CD4-positive, alpha-beta T cell (primary cell): ENCODE measurements around the gene KDM8. TPM values are rescaled to one million over a fixed set of nuclear protein-coding genes. Genes with fewer than 3 reads are reported as not detected.

Experiments
- ATAC-seq: fragments of 200-7000 bp; cut with Tn5 transposase; one replicate; pipeline ENCODE4 v1.10.0; 2022; ENCODE audit warnings: mild to moderate bottlenecking; ENCODE audit not compliant: poor library complexity
- CTCF ChIA-PET: fragments of 350-600 bp; sonication (Branson Sonifier 250); formaldehyde crosslinking; loops from one replicate; lab custom pipeline; 2021; ENCODE audit warnings: antibody characterized with exemption, inconsistent platforms; lab: Charles Lee
- POLR2A ChIA-PET: fragments of 350-600 bp; sonication (Branson Sonifier 250); formaldehyde crosslinking; loops from one replicate; lab custom pipeline; 2021; ENCODE audit warnings: antibody characterized with exemption, inconsistent platforms; lab: Charles Lee
- DNase-seq, 14 experiments: peaks; one replicate each; pipeline ENCODE4 v3.0.0-alpha.2; 2013 to 2020; ENCODE audit warnings: mixed read lengths in 2 of 14
- H3K27ac ChIP-seq, 2 donors: one replicate each; pipeline versions ENCODE4 v1.5.1 to v1.7.0; 2013; ENCODE audit warnings: low read length in 2 of 2, low read depth in 1 of 2, mild to moderate bottlenecking in 1 of 2
- H3K27me3 ChIP-seq, 2 experiments: 1 replicate in 1 of 2; 2 replicates in 1 of 2; pipeline versions ENCODE4 v1.6.1 to v1.7.0; 2013; ENCODE audit warnings: low read length in 2 of 2, control low read depth in 1 of 2, mild to moderate bottlenecking in 1 of 2, moderate library complexity in 1 of 2; ENCODE audit not compliant: insufficient read depth in 2 of 2, control insufficient read depth in 1 of 2
- H3K36me3 ChIP-seq: one replicate; pipeline ENCODE4 v1.6.1; 2013; ENCODE audit warnings: low read length, control low read depth; ENCODE audit not compliant: insufficient read depth
- H3K4me1 ChIP-seq: one replicate; pipeline ENCODE4 v1.6.1; 2013; ENCODE audit warnings: low read length, control low read depth; ENCODE audit not compliant: insufficient read depth
- H3K4me3 ChIP-seq: one replicate; pipeline ENCODE4 v1.5.1; 2013; ENCODE audit warnings: mild to moderate bottlenecking, low read length, moderate library complexity
- H3K9me3 ChIP-seq, 2 experiments: 1 replicate in 1 of 2; 2 replicates in 1 of 2; pipeline versions ENCODE4 v1.6.1 to v1.7.0; 2013; ENCODE audit warnings: low read length in 2 of 2, mild to moderate bottlenecking in 2 of 2, control low read depth in 1 of 2, moderate library complexity in 1 of 2; ENCODE audit not compliant: control insufficient read depth in 1 of 2, insufficient read depth in 1 of 2
- H3K27ac Mint-ChIP-seq: one replicate; pipeline ENCODE4 v1.8.0; 2020; ENCODE audit warnings: mixed read lengths
- H3K27me3 Mint-ChIP-seq: one replicate; pipeline ENCODE4 v1.8.0; 2021; ENCODE audit warnings: mixed read lengths
- H3K36me3 Mint-ChIP-seq: one replicate; pipeline ENCODE4 v1.8.0; 2021; ENCODE audit warnings: low read depth, mixed read lengths
- H3K4me1 Mint-ChIP-seq: one replicate; pipeline ENCODE4 v1.8.0; 2021; ENCODE audit warnings: low read depth, mixed read lengths
- H3K4me3 Mint-ChIP-seq: one replicate; pipeline ENCODE4 v1.8.0; 2020; ENCODE audit warnings: mild to moderate bottlenecking, mixed read lengths
- H3K9me3 Mint-ChIP-seq: one replicate; pipeline ENCODE4 v1.8.0; 2020; ENCODE audit warnings: mixed read lengths
- intact Hi-C, 2 experiments: fragments of 100-400 bp; cut with DNase I in 1 of 2; cut with micrococcal nuclease in 1 of 2; formaldehyde crosslinking; loops; one replicate each; pipeline versions ENCODE4 v1.15.1 to v1.9.0; 2023 to 2025; cut with DNase I, micrococcal nuclease
- total RNA-seq, 174 experiments: library from RNA in 2 of 174; stranded (reverse) in 2 of 174; gene quantifications; one replicate each; pipeline ENCODE4 v1.2.3 and lab custom pipeline; 2021 to 2026
- TF ChIP-seq, protein P1 (sequence below): fragments of 200-600 bp; IDR thresholded peaks from one replicate; pipeline ENCODE4 v1.8.0; 2022; ENCODE audit warnings: antibody characterized with exemption, mild to moderate bottlenecking

Gene KDM8
- total RNA-seq, 2 experiments from 2014 or later: 15.1 to 17.3 TPM

DNA sequence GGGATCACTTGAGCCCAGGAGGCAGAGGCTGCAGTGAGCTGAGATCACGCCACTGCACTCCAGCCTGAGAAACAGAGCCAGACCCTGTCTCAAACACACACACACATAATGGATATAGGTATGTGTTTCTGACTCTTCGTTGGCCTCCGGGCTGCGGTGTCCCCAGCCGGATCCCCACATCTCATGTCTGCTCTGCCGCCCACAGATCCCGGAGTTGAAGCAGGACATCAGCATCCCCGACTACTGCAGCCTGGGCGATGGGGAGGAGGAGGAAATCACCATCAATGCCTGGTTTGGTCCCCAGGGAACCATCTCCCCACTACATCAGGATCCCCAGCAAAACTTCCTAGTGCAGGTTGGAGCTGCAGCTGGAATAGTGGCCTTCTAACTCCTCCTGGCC is 15.4 kb downstream of the KDM8 start:
- intact Hi-C loops: no loop called here
- no peak overlapping the region for H3K27ac Mint-ChIP-seq
- no peaks in the 10 kb centered on the region for H3K27me3 Mint-ChIP-seq
- no peak overlapping the region for H3K4me3 ChIP-seq
- peaks cover 63% of the 10 kb centered on the region for H3K36me3 ChIP-seq
- H3K9me3 Mint-ChIP-seq: no peaks in the 10 kb centered on the region
- no peak for DNase-seq
- H3K4me3 Mint-ChIP-seq: no peak overlapping the region
- H3K27ac ChIP-seq: no peak overlapping the region
- H3K36me3 Mint-ChIP-seq: peaks cover 43% of the 10 kb centered on the region
- no peaks in the 10 kb centered on the region for H3K27me3 ChIP-seq
- ATAC-seq: no peak
- no peaks in the 10 kb centered on the region for H3K9me3 ChIP-seq
- H3K4me1 Mint-ChIP-seq: peaks cover 5% of the 10 kb centered on the region
- TF ChIP-seq, protein P1, sequence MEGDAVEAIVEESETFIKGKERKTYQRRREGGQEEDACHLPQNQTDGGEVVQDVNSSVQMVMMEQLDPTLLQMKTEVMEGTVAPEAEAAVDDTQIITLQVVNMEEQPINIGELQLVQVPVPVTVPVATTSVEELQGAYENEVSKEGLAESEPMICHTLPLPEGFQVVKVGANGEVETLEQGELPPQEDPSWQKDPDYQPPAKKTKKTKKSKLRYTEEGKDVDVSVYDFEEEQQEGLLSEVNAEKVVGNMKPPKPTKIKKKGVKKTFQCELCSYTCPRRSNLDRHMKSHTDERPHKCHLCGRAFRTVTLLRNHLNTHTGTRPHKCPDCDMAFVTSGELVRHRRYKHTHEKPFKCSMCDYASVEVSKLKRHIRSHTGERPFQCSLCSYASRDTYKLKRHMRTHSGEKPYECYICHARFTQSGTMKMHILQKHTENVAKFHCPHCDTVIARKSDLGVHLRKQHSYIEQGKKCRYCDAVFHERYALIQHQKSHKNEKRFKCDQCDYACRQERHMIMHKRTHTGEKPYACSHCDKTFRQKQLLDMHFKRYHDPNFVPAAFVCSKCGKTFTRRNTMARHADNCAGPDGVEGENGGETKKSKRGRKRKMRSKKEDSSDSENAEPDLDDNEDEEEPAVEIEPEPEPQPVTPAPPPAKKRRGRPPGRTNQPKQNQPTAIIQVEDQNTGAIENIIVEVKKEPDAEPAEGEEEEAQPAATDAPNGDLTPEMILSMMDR: no peak
- POLR2A ChIA-PET: no interaction called here
- H3K4me1 ChIP-seq: no peaks in the 10 kb centered on the region
- CTCF ChIA-PET: interaction anchor here (1.3 to 1.6 kb wide), 2 partner anchors 39 to 149 kb away, joined by 3 to 4 read pairs; no protein-coding TSS in a partner anchor

GRCh38 chr16:27219161-27219560 is 15.8 kb downstream of the KDM8 start:
- Histone ChIP-seq H3K4me1 (no peaks in the 10 kb centered on the region), H3K27me3 (no peaks in the 10 kb centered on the region), H3K27ac (no peak overlapping the region), H3K9me3 (no peaks in the 10 kb centered on the region), H3K36me3 (peaks cover 65% of the 10 kb centered on the region), H3K4me3 (no peak overlapping the region)
- intact Hi-C loops: no loop called here
- Mint-ChIP-seq H3K27me3 (no peaks in the 10 kb centered on the region), H3K4me3 (no peak overlapping the region), H3K4me1 (peaks cover 5% of the 10 kb centered on the region), H3K27ac (no peak overlapping the region), H3K36me3 (peaks cover 43% of the 10 kb centered on the region), H3K9me3 (no peaks in the 10 kb centered on the region)
- no peak for ATAC-seq
- DNase-seq: no peak
- TF ChIP-seq, protein P1: no peak
- CTCF ChIA-PET: interaction anchor here (1.3 to 1.6 kb wide), 2 partner anchors 40 to 149 kb away, joined by 3 to 4 read pairs; no protein-coding TSS in a partner anchor
- POLR2A ChIA-PET: interaction anchor here (0.9 kb wide), 1 partner anchor 10 kb away, joined by 4 read pairs; no protein-coding TSS in a partner anchor

DNA sequence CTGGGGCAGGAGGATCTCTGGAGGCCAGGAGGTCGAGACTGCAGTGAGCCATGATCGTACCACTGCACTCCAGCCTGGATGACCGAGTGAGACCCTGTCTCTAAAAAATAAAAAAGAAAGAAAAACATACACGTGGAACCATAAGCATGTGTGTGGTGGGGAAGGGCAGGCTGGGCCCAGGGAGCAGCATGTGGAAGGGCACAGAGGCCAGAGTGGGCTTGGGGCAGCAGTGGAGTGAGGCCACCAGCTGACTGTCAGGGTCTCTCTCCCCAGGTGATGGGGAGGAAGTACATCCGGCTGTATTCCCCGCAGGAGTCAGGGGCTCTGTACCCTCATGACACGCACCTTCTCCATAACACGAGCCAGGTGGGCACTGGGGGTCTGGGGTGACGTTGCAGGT is 16.8 kb downstream of the KDM8 start:
- no peak overlapping the region for H3K27ac Mint-ChIP-seq
- Histone ChIP-seq H3K9me3 (no peaks in the 10 kb centered on the region), H3K27ac (no peak overlapping the region), H3K27me3 (no peaks in the 10 kb centered on the region), H3K4me1 (peaks cover under 1% of the 10 kb centered on the region), H3K4me3 (no peak overlapping the region), H3K36me3 (peaks cover 59% of the 10 kb centered on the region)
- H3K9me3 Mint-ChIP-seq: no peaks in the 10 kb centered on the region
- ChIA-PET POLR2A (interaction anchor here (0.9 kb wide), 1 partner anchor 9 kb away, joined by 4 read pairs; no protein-coding TSS in a partner anchor), CTCF (no interaction called here)
- H3K4me1 Mint-ChIP-seq: no peaks in the 10 kb centered on the region
- no peak for DNase-seq
- peaks cover 38% of the 10 kb centered on the region for H3K36me3 Mint-ChIP-seq
- ATAC-seq: no peak
- H3K4me3 Mint-ChIP-seq: no peak overlapping the region
- TF ChIP-seq, protein P1: no peak
- no peaks in the 10 kb centered on the region for H3K27me3 Mint-ChIP-seq
- intact Hi-C loops: no loop called here
